HEK293 (cell line): ENCODE data around the gene FFAR1.

Experiments
- BCL11B ChIP-seq: fragments of 450-650 bp; formaldehyde crosslinking; IDR thresholded peaks from 2 replicates; pipeline ENCODE4 v1.5.1; 2016; ENCODE audit warnings: low read depth, missing biosample characterization, missing genetic modification characterization
- CTCF ChIP-seq: fragments of 450-650 bp; formaldehyde crosslinking; IDR thresholded peaks from 2 replicates; pipeline ENCODE4 v1.5.1; 2016; ENCODE audit warnings: missing biosample characterization, missing genetic modification characterization
- PBX3 ChIP-seq: sonication (generic); formaldehyde crosslinking; IDR thresholded peaks from 2 replicates; pipeline ENCODE4 v1.8.1; 2022; ENCODE audit warnings: mild to moderate bottlenecking, moderate library complexity, missing genetic modification reagents
- PRDM10 ChIP-seq: fragments of 450-650 bp; formaldehyde crosslinking; IDR thresholded peaks from 2 replicates; pipeline ENCODE4 v1.5.1; 2016; ENCODE audit warnings: missing biosample characterization, missing genetic modification characterization
- YY1 ChIP-seq: fragments of 450-650 bp; formaldehyde crosslinking; IDR thresholded peaks from 2 replicates; pipeline ENCODE4 v1.5.1; 2018; ENCODE audit warnings: missing biosample characterization, missing genetic modification characterization
- ZBTB10 ChIP-seq: fragments of 450-650 bp; formaldehyde crosslinking; IDR thresholded peaks from 2 replicates; pipeline ENCODE4 v1.5.1; 2016; ENCODE audit warnings: missing biosample characterization, missing genetic modification characterization
- ZBTB26 ChIP-seq: fragments of 450-650 bp; formaldehyde crosslinking; optimal IDR thresholded peaks from 2 replicates; pipeline ENCODE3; 2016; ENCODE audit warnings: missing biosample characterization, mild to moderate bottlenecking, missing genetic modification characterization
- ZBTB6 ChIP-seq: fragments of 450-650 bp; formaldehyde crosslinking; IDR thresholded peaks from 2 replicates; pipeline ENCODE4 v1.5.1; 2017; ENCODE audit warnings: missing biosample characterization, missing genetic modification characterization
- ZNF132 ChIP-seq: fragments of 450-650 bp; formaldehyde crosslinking; IDR thresholded peaks from 2 replicates; pipeline ENCODE4 v1.5.1; 2017; ENCODE audit warnings: missing biosample characterization, missing genetic modification characterization, borderline replicate concordance
- ZNF133 ChIP-seq: fragments of 450-650 bp; formaldehyde crosslinking; IDR thresholded peaks from 2 replicates; pipeline ENCODE4 v1.5.1; 2016; ENCODE audit warnings: missing biosample characterization, missing genetic modification characterization
- ZNF169 ChIP-seq: fragments of 450-650 bp; formaldehyde crosslinking; IDR thresholded peaks from 2 replicates; pipeline ENCODE4 v1.5.1; 2016; ENCODE audit warnings: missing biosample characterization, missing genetic modification characterization
- ZNF174 ChIP-seq: fragments of 450-650 bp; formaldehyde crosslinking; IDR thresholded peaks from 2 replicates; pipeline ENCODE4 v1.5.0; 2017; ENCODE audit warnings: missing biosample characterization, mild to moderate bottlenecking, missing genetic modification characterization
- ZNF280C ChIP-seq: fragments of 450-650 bp; formaldehyde crosslinking; IDR thresholded peaks from 2 replicates; pipeline ENCODE4 v1.5.1; 2016; ENCODE audit warnings: missing biosample characterization, missing genetic modification characterization
- ZNF354C ChIP-seq: fragments of 450-650 bp; formaldehyde crosslinking; IDR thresholded peaks from 2 replicates; pipeline ENCODE4 v1.5.1; 2016; ENCODE audit warnings: missing biosample characterization, missing genetic modification characterization, low read depth, borderline replicate concordance
- ZNF488 ChIP-seq: fragments of 450-650 bp; formaldehyde crosslinking; IDR thresholded peaks from 2 replicates; pipeline ENCODE4 v1.5.1; 2016; ENCODE audit warnings: missing biosample characterization, missing genetic modification characterization
- ZNF530 ChIP-seq: fragments of 450-650 bp; formaldehyde crosslinking; IDR thresholded peaks from 2 replicates; pipeline ENCODE4 v1.5.1; 2016; ENCODE audit warnings: low read depth, missing biosample characterization, missing genetic modification characterization
- ZNF549 ChIP-seq: fragments of 450-650 bp; IDR thresholded peaks from 2 replicates; pipeline ENCODE4 v1.5.1; 2018; ENCODE audit warnings: missing biosample characterization, missing genetic modification characterization, mild to moderate bottlenecking, inconsistent platforms, moderate library complexity
- ZNF560 ChIP-seq: fragments of 450-650 bp; formaldehyde crosslinking; IDR thresholded peaks from 2 replicates; pipeline ENCODE4 v1.5.1; 2017; ENCODE audit warnings: missing biosample characterization, missing genetic modification characterization, borderline replicate concordance
- ZNF701 ChIP-seq: fragments of 450-650 bp; formaldehyde crosslinking; IDR thresholded peaks from 2 replicates; pipeline ENCODE4 v1.5.1; 2016; ENCODE audit warnings: missing biosample characterization, missing genetic modification characterization
- ZNF777 ChIP-seq: fragments of 450-650 bp; formaldehyde crosslinking; IDR thresholded peaks from 2 replicates; pipeline ENCODE4 v1.5.1; 2017; ENCODE audit warnings: missing biosample characterization, missing genetic modification characterization, borderline replicate concordance
- ZSCAN16 ChIP-seq: fragments of 450-650 bp; formaldehyde crosslinking; IDR thresholded peaks from 2 replicates; pipeline ENCODE4 v1.5.1; 2016; ENCODE audit warnings: missing biosample characterization, missing genetic modification characterization
- ZSCAN30 ChIP-seq: fragments of 450-650 bp; IDR thresholded peaks from 2 replicates; pipeline ENCODE4 v1.5.1; 2018; ENCODE audit warnings: missing biosample characterization, mild to moderate bottlenecking, missing genetic modification characterization, moderate library complexity

The FFAR1 gene

GRCh38 chr19:35392742-35393715 is 45.3 kb downstream of the FFAR1 start (continued):
- TF ChIP-seq ZNF354C (tag by site-specific recombination) (no peak), ZNF280C (tag by site-specific recombination) (no peak), ZNF701 (no peak), ZNF488 (tag by site-specific recombination) (peak; percentile 42; the same call in 1 of the 2 replicates), ZNF133 (tag by site-specific recombination) (no peak), ZNF549 (tag by site-specific recombination) (no peak), PRDM10 (tag by site-specific recombination) (no peak), ZBTB26 (tag by site-specific recombination) (no peak), YY1 (no peak), ZSCAN16 (no peak), ZNF777 (tag by site-specific recombination) (no peak), ZBTB10 (tag by site-specific recombination) (no peak), ZNF169 (tag by site-specific recombination) (no peak), ZNF560 (tag by site-specific recombination) (no peak), ZNF132 (tag by site-specific recombination) (no peak), ZNF174 (tag by site-specific recombination) (no peak), ZSCAN30 (tag by site-specific recombination) (no peak), BCL11B (no peak), ZBTB6 (tag by site-specific recombination) (no peak), CTCF (tag by site-specific recombination) (no peak), ZNF530 (no peak), PBX3 (no peak)
